PC-9 (cell line): ENCODE results near the gene CCDC148.

Experiments
- EZH2 ChIP-seq: fragments of 200-600 bp; sonication (generic); IDR thresholded peaks from 2 replicates; pipeline ENCODE4 v1.8.0; 2017; ENCODE audit warnings: antibody characterized with exemption, low read depth
- TF ChIP-seq, protein P1 (sequence below): fragments of 200-600 bp; sonication (generic); conservative IDR thresholded peaks from 2 replicates; pipeline ENCODE4 v1.6.1; 2017; ENCODE audit warnings: mixed run types, antibody characterized with exemption, mild to moderate bottlenecking, moderate library complexity

GRCh38 chr2:158385646-158386045 lies 70.9 kb downstream of the CCDC148 start:
- TF ChIP-seq, protein P1, sequence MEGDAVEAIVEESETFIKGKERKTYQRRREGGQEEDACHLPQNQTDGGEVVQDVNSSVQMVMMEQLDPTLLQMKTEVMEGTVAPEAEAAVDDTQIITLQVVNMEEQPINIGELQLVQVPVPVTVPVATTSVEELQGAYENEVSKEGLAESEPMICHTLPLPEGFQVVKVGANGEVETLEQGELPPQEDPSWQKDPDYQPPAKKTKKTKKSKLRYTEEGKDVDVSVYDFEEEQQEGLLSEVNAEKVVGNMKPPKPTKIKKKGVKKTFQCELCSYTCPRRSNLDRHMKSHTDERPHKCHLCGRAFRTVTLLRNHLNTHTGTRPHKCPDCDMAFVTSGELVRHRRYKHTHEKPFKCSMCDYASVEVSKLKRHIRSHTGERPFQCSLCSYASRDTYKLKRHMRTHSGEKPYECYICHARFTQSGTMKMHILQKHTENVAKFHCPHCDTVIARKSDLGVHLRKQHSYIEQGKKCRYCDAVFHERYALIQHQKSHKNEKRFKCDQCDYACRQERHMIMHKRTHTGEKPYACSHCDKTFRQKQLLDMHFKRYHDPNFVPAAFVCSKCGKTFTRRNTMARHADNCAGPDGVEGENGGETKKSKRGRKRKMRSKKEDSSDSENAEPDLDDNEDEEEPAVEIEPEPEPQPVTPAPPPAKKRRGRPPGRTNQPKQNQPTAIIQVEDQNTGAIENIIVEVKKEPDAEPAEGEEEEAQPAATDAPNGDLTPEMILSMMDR, result no peak
- no peak for TF ChIP-seq EZH2
